GM12878 (cell line): ENCODE data around the gene VSTM4. TPM values are rescaled to one million over a fixed set of nuclear protein-coding genes. Genes with fewer than 3 reads are reported as not detected.

Experiments used
- ATAC-seq: fragments of 200-7000 bp; cut with Tn5 transposase; 3 replicates; pipeline ENCODE4 v1.9.1; 2020; ENCODE audit warnings: mild to moderate bottlenecking, moderate library complexity
- BruUV-seq: library from RNA; stranded (reverse); fragments of 400-500 nt; replicated peaks from 2 replicates; lab custom pipeline; 2021; lab: Mats Ljungman, UMichigan
- CTCF ChIA-PET: fragments of 300-600 bp; sonication (Branson Sonifier 250); formaldehyde crosslinking; extraction: SDS; loops from one replicate; lab custom pipeline; 2021; ENCODE audit warnings: inconsistent platforms; lab: Yijun Ruan, JAX
- POLR2A ChIA-PET: fragments of 350-600 bp; formaldehyde crosslinking; extraction: SDS; loops from one replicate; lab custom pipeline; 2021; ENCODE audit warnings: inconsistent platforms; lab: Charles Lee
- RAD21 ChIA-PET: fragments of 300-600 bp; sonication (Branson Sonifier 250); formaldehyde crosslinking; loops from one replicate; lab custom pipeline; 2023; ENCODE audit warnings: antibody characterized with exemption; ENCODE audit not compliant: unreplicated experiment; lab: Charles Lee
- SMC1A ChIA-PET: fragments of 300-600 bp; sonication (Branson Sonifier 250); formaldehyde crosslinking; loops from one replicate; lab custom pipeline; 2023; ENCODE audit not compliant: unreplicated experiment, uncharacterized antibody; lab: Charles Lee
- DNase-seq: peaks from one replicate; pipeline ENCODE4 v3.0.0-alpha.2; 2011; ENCODE audit warnings: low read depth, low spot score
- FAIRE-seq: peaks from 3 replicates; lab custom pipeline; 2011; peaks lifted over from hg19 to GRCh38; lab: Jason Lieb, UNC
- H2AFZ ChIP-seq: 2 replicates; pipeline ENCODE4 v1.6.0; 2011; ENCODE audit warnings: low read depth, low read length, control low read depth; ENCODE audit not compliant: control insufficient read depth
- H3K27ac ChIP-seq: 2 replicates; pipeline ENCODE4 v1.5.1; 2011; ENCODE audit warnings: control low read depth; ENCODE audit not compliant: control insufficient read depth, insufficient read depth
- H3K27me3 ChIP-seq, 2 experiments: replicated peaks in 1 of 2; 2 replicates each; pipeline versions ENCODE4 v1.6.0 to v1.6.1; 2011; ENCODE audit warnings: low read length in 1 of 2; ENCODE audit not compliant: control insufficient read depth in 2 of 2, insufficient read depth in 2 of 2
- H3K36me3 ChIP-seq, 2 experiments: 2 replicates each; pipeline ENCODE4 v1.5.1; 2011; ENCODE audit warnings: low read length in 1 of 2; ENCODE audit not compliant: control insufficient read depth in 2 of 2, insufficient read depth in 2 of 2
- H3K4me1 ChIP-seq: 2 replicates; pipeline ENCODE4 v1.6.1; 2011; ENCODE audit warnings: mild to moderate bottlenecking, low read length, moderate library complexity, mixed read lengths; ENCODE audit not compliant: control insufficient read depth, insufficient read depth
- H3K4me2 ChIP-seq: 2 replicates; pipeline ENCODE4 v1.6.0; 2011; ENCODE audit warnings: control low read depth; ENCODE audit not compliant: control insufficient read depth, insufficient read depth
- H3K4me3 ChIP-seq: fragments of 200-600 bp; sonication (generic); 2 replicates; pipeline ENCODE4 v1.5.1; 2016
- H3K79me2 ChIP-seq: 2 replicates; pipeline ENCODE4 v1.6.0; 2011; ENCODE audit warnings: low read length; ENCODE audit not compliant: control insufficient read depth, insufficient read depth
- H3K9ac ChIP-seq: 2 replicates; pipeline ENCODE4 v1.8.0; 2011; ENCODE audit warnings: low read length, control low read depth, mixed read lengths; ENCODE audit not compliant: control insufficient read depth, insufficient read depth
- H3K9me3 ChIP-seq: replicated peaks from 3 replicates; pipeline ENCODE4 v1.5.1; 2011; ENCODE audit warnings: mild to moderate bottlenecking, low read length; ENCODE audit not compliant: control insufficient read depth, insufficient read depth
- H4K20me1 ChIP-seq: 2 replicates; pipeline ENCODE4 v1.6.0; 2011; ENCODE audit not compliant: control insufficient read depth, insufficient read depth
- CBX3 ChIP-seq: fragments of 200-600 bp; sonication (generic); IDR thresholded peaks from 2 replicates; pipeline ENCODE4 v1.6.1; 2016; ENCODE audit warnings: low read depth, borderline replicate concordance
- CHD1 ChIP-seq: IDR thresholded peaks from 2 replicates; pipeline ENCODE4 v1.6.1; 2012; ENCODE audit warnings: low read depth, low read length, improper control_type of control experiment
- CREB1 ChIP-seq: IDR thresholded peaks from 2 replicates; pipeline ENCODE4 v1.6.1; 2012; ENCODE audit warnings: low read depth, mild to moderate bottlenecking, inconsistent platforms
- CREM ChIP-seq: IDR thresholded peaks from 2 replicates; pipeline ENCODE4 v1.6.1; 2014; ENCODE audit warnings: antibody characterized with exemption, low read depth
- JUND ChIP-seq: IDR thresholded peaks from 2 replicates; pipeline ENCODE4 v1.6.1; 2012; ENCODE audit warnings: low read depth, mild to moderate bottlenecking, low read length, improper control_type of control experiment, moderate library complexity
- KAT2A ChIP-seq: conservative IDR thresholded peaks from 2 replicates; pipeline ENCODE4 v1.6.1; 2011; ENCODE audit warnings: low read depth, low read length; ENCODE audit not compliant: control insufficient read depth
- MTA2 ChIP-seq: fragments of 450-650 bp; IDR thresholded peaks from 2 replicates; pipeline ENCODE4 v1.6.1; 2016; ENCODE audit warnings: low read depth, mild to moderate bottlenecking, moderate library complexity
- MYB ChIP-seq: fragments of 150-350 bp; IDR thresholded peaks from 2 replicates; pipeline ENCODE4 v1.6.1; 2014; ENCODE audit warnings: mild to moderate bottlenecking, low read depth, low read length, borderline replicate concordance
- SMC3 ChIP-seq: IDR thresholded peaks from 2 replicates; pipeline ENCODE4 v1.6.1; 2011; ENCODE audit warnings: low read length, improper control_type of control experiment, borderline replicate concordance
- SREBF1 ChIP-seq: IDR thresholded peaks from 2 replicates; pipeline ENCODE4 v1.6.1; 2012; ENCODE audit warnings: mild to moderate bottlenecking, low read length
- ZSCAN29 ChIP-seq: fragments of 450-650 bp; IDR thresholded peaks from 2 replicates; pipeline ENCODE4 v1.6.1; 2017; ENCODE audit warnings: mild to moderate bottlenecking, moderate library complexity
- WGBS: methylation state at CpG from one replicate; pipeline ENCODE4 v1.1.6; 2016; ENCODE audit warnings: low lambda C conversion rate; ENCODE audit not compliant: insufficient replicate concordance, insufficient coverage; ENCODE audit errors: missing lambda C conversion rate; 5-methylcytosine and 5-hydroxymethylcytosine counted together
- in situ Hi-C: fragments of 300-500 bp; cut with MboI; formaldehyde crosslinking; loops from 9 replicates; pipeline ENCODE4 v1.14.3; 2018; ENCODE audit warnings: mixed read lengths
- intact Hi-C: fragments of 100-400 bp; cut with micrococcal nuclease; formaldehyde crosslinking; loops from one replicate; pipeline ENCODE4 v1.14.2; 2022; ENCODE audit not compliant: unreplicated experiment
- polyA plus RNA-seq, 11 experiments: library from polyadenylated mRNA; depleted of rRNA in 4 of 11; unstranded in 6 of 11; stranded (reverse) in 5 of 11; fragments of >200 nt; fragmentation: Nextera tagmentation in 4 of 11; fragmentation: Illumina TruSeq in 1 of 11; extraction: Ambion mirVana in 4 of 11; extraction: Trizol in 1 of 11; gene quantifications; 1 replicate in 1 of 11; 2 replicates in 10 of 11; pipeline versions ENCODE4 v1.2.1 to v1.2.3, GENCODE V29; 2011 to 2016; ENCODE audit warnings: inconsistent platforms in 2 of 11, missing spikeins in 2 of 11, low read depth in 1 of 11
- total RNA-seq, 4 experiments: library from RNA; depleted of rRNA in 3 of 4; stranded (reverse); fragments of >200 nt in 3 of 4; fragmentation: Illumina TruSeq in 1 of 4; extraction: Trizol in 1 of 4; gene quantifications; 2 replicates each; pipeline versions ENCODE4 v1.2.1 to v1.2.3, GENCODE V29; 2013 to 2021
- TF ChIP-seq, protein P1 (sequence below): fragments of 450-650 bp; formaldehyde crosslinking; IDR thresholded peaks from 2 replicates; pipeline ENCODE4 v1.4.0; 2020; ENCODE audit warnings: mild to moderate bottlenecking, moderate library complexity
- TF ChIP-seq, protein P2 (sequence below): IDR thresholded peaks from 2 replicates; pipeline ENCODE4 v1.6.1; 2012; ENCODE audit warnings: low read depth, low read length, improper control_type of control experiment
- TF ChIP-seq, protein P3 (sequence below): IDR thresholded peaks from 2 replicates; pipeline ENCODE4 v1.6.1; 2011; ENCODE audit warnings: borderline replicate concordance, low read depth, mild to moderate bottlenecking, moderate library complexity, mixed read lengths, low read length; ENCODE audit not compliant: insufficient read depth; ENCODE audit errors: extremely low read length
- TF ChIP-seq, protein P4 (sequence below): fragments of 450-650 bp; formaldehyde crosslinking; IDR thresholded peaks from 2 replicates; pipeline ENCODE4 v1.4.0; 2022; ENCODE audit warnings: mild to moderate bottlenecking, moderate library complexity

VSTM4 gene
- total and polyA plus RNA-seq, 10 of the 15 experiments (the other 5 are each of a cell fraction or from before 2014, with no cell fraction given), result 0.01 to 0.14 (median 0.02) TPM; not detected in 7

DNA sequence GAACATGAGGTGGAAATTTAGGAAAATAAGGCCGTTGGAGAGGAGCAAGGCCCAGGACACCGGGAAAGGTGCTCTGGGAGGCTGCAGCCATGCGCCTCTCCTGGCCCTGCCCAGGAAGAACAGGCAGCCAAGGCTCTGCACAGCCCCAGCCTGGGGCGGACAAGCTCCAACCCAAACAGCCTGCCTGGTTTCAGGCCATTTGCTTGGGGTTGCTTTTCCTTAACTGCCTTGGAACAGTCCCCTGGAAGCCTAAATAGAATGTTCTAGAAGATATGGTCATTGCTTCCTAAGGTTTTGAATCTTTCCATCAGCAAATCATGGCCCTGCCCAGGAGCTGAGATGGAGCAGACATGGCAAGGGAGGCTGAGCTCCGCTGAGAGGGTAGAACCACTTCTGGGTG is 11.0 kb downstream of the VSTM4 start:
- Histone ChIP-seq H3K27ac (no peak overlapping the region), H3K27me3 (no peaks in the 10 kb centered on the region), H2AFZ (no peak overlapping the region), H3K79me2 (no peaks in the 10 kb centered on the region), H3K36me3 (no peaks in the 10 kb centered on the region), H3K4me1 (no peaks in the 10 kb centered on the region), H3K9ac (no peak overlapping the region), H3K4me2 (no peak overlapping the region), H3K4me3 (no peak overlapping the region)
- SMC1A ChIA-PET, result no interaction called here
- 24% methylated on average over 5 of the region's 5 CpGs for WGBS
- CTCF ChIA-PET, result no interaction called here
- intact Hi-C loops (no loop called here), in situ Hi-C loops (no loop called here)
- RAD21 ChIA-PET, result interaction anchor here (1.2 kb wide), 1 partner anchor 51 kb away, joined by 3 read pairs; no protein-coding TSS in a partner anchor
- no peak for DNase-seq
- no peak for ATAC-seq
- TF ChIP-seq CREB1 (no peak), CREM (no peak), MYB (no peak), SMC3 (no peak), CHD1 (no peak), SREBF1 (no peak), ZSCAN29 (no peak), MTA2 (no peak), JUND (no peak), KAT2A (no peak), CBX3 (no peak)
- TF ChIP-seq, protein P1, sequence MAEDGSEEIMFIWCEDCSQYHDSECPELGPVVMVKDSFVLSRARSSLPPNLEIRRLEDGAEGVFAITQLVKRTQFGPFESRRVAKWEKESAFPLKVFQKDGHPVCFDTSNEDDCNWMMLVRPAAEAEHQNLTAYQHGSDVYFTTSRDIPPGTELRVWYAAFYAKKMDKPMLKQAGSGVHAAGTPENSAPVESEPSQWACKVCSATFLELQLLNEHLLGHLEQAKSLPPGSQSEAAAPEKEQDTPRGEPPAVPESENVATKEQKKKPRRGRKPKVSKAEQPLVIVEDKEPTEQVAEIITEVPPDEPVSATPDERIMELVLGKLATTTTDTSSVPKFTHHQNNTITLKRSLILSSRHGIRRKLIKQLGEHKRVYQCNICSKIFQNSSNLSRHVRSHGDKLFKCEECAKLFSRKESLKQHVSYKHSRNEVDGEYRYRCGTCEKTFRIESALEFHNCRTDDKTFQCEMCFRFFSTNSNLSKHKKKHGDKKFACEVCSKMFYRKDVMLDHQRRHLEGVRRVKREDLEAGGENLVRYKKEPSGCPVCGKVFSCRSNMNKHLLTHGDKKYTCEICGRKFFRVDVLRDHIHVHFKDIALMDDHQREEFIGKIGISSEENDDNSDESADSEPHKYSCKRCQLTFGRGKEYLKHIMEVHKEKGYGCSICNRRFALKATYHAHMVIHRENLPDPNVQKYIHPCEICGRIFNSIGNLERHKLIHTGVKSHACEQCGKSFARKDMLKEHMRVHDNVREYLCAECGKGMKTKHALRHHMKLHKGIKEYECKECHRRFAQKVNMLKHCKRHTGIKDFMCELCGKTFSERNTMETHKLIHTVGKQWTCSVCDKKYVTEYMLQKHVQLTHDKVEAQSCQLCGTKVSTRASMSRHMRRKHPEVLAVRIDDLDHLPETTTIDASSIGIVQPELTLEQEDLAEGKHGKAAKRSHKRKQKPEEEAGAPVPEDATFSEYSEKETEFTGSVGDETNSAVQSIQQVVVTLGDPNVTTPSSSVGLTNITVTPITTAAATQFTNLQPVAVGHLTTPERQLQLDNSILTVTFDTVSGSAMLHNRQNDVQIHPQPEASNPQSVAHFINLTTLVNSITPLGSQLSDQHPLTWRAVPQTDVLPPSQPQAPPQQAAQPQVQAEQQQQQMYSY (CRISPR knock-in tag), result no peak
- TF ChIP-seq, protein P2, sequence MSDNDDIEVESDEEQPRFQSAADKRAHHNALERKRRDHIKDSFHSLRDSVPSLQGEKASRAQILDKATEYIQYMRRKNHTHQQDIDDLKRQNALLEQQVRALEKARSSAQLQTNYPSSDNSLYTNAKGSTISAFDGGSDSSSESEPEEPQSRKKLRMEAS, result no peak
- TF ChIP-seq, protein P3, sequence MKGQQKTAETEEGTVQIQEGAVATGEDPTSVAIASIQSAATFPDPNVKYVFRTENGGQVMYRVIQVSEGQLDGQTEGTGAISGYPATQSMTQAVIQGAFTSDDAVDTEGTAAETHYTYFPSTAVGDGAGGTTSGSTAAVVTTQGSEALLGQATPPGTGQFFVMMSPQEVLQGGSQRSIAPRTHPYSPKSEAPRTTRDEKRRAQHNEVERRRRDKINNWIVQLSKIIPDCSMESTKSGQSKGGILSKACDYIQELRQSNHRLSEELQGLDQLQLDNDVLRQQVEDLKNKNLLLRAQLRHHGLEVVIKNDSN, result no peak
- TF ChIP-seq, protein P4, sequence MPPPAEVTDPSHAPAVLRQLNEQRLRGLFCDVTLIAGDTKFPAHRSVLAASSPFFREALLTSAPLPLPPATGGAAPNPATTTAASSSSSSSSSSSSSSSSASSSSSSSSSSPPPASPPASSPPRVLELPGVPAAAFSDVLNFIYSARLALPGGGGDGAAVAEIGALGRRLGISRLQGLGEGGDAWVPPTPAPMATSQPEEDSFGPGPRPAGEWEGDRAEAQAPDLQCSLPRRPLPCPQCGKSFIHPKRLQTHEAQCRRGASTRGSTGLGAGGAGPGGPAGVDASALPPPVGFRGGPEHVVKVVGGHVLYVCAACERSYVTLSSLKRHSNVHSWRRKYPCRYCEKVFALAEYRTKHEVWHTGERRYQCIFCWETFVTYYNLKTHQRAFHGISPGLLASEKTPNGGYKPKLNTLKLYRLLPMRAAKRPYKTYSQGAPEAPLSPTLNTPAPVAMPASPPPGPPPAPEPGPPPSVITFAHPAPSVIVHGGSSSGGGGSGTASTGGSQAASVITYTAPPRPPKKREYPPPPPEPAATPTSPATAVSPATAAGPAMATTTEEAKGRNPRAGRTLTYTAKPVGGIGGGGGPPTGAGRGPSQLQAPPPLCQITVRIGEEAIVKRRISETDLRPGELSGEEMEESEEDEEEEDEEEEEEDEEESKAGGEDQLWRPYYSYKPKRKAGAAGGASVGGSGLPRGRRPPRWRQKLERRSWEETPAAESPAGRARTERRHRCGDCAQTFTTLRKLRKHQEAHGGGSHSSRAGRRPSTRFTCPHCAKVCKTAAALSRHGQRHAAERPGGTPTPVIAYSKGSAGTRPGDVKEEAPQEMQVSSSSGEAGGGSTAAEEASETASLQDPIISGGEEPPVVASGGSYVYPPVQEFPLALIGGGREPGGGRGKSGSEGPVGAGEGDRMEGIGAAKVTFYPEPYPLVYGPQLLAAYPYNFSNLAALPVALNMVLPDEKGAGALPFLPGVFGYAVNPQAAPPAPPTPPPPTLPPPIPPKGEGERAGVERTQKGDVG (CRISPR knock-in tag), result no peak
- TF ChIP-seq, all 136 proteins: peak for 0
- POLR2A ChIA-PET, result no interaction called here
- no peaks in the 10 kb centered on the region for H3K9me3 ChIP-seq
- no TSS peak for BruUV-seq
- no peaks in the 10 kb centered on the region for H4K20me1 ChIP-seq
- no peak for FAIRE-seq
